GM12801 (cell line): Measurements from ENCODE around the gene SEC31A.

Experiments
- TF ChIP-seq, protein P1 (sequence below): IDR thresholded peaks from one replicate; pipeline ENCODE4 v1.5.1; 2011; ENCODE audit warnings: control low read depth; ENCODE audit not compliant: insufficient read length; ENCODE audit errors: extremely low read depth

Gene SEC31A

DNA sequence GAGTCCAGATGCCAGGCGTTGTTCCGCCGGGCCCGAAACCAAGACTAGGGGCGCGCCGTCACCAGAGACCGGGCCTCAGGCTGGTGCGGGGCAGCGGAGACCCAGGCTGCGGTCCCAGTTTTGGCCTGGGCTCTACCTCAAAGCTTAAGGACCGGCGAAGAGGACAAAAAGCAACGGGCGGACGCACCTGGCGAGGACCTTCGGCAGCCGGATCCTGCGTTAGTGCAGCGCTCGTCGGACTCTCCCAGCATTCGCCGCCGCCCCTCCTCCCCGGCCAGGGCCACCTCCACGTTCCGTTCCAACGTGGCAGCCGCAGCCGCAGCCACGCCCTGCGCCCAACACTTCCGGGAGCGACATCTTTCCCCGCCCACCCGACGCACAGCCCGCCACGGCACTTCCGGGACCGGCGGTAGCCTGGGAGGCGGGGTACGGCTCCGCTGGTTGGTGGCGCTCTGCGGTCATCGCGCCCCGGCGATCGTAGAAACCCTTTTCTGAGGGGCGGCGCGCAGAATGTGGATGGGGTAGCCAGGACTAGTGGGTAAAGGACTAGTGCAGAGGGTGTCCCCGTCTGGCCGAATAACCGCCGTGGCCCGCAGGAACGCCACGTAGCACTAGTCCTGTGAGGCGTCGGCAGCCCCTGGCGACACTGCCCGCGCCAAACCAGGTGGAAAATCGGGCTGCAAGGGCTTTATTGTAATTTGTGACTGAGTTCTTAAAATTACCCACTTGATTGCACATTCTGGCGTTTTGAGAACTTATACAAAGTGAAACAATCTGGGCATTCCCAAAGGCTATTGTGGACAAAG, at the start of gene SEC31A:
Gene SEC31A, minus strand, starts transcription at position 253 of the 806 bp plus-strand sequence. CDS start 9,217 bp downstream, outside the sequence.
- TF ChIP-seq, protein P1, sequence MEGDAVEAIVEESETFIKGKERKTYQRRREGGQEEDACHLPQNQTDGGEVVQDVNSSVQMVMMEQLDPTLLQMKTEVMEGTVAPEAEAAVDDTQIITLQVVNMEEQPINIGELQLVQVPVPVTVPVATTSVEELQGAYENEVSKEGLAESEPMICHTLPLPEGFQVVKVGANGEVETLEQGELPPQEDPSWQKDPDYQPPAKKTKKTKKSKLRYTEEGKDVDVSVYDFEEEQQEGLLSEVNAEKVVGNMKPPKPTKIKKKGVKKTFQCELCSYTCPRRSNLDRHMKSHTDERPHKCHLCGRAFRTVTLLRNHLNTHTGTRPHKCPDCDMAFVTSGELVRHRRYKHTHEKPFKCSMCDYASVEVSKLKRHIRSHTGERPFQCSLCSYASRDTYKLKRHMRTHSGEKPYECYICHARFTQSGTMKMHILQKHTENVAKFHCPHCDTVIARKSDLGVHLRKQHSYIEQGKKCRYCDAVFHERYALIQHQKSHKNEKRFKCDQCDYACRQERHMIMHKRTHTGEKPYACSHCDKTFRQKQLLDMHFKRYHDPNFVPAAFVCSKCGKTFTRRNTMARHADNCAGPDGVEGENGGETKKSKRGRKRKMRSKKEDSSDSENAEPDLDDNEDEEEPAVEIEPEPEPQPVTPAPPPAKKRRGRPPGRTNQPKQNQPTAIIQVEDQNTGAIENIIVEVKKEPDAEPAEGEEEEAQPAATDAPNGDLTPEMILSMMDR, result no peak

DNA sequence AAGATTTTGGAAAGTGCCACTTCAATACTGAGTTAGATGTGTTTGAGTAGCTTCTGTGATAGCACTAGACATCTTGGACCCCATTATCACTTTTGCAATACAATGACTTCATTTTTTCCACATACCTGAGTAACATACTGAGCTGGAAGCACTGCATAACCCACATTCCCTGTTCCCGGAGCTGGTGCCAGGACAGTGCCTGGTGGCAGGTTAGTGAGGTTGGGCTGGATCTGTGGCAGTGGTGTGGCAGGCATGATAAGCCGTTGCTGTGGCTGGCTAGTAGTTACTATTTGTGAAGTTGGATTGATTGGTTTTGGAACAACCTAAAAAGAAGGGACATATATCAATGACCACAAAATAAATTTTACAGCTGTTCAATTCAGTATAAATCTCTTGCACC, 48.5 kb upstream of the SEC31A start:
- TF ChIP-seq, protein P1, result no peak

- TF ChIP-seq, protein P1, result no peak
These were observed 43.5 kb upstream of the SEC31A start for GRCh38 chr4:82934441-82934840.

DNA sequence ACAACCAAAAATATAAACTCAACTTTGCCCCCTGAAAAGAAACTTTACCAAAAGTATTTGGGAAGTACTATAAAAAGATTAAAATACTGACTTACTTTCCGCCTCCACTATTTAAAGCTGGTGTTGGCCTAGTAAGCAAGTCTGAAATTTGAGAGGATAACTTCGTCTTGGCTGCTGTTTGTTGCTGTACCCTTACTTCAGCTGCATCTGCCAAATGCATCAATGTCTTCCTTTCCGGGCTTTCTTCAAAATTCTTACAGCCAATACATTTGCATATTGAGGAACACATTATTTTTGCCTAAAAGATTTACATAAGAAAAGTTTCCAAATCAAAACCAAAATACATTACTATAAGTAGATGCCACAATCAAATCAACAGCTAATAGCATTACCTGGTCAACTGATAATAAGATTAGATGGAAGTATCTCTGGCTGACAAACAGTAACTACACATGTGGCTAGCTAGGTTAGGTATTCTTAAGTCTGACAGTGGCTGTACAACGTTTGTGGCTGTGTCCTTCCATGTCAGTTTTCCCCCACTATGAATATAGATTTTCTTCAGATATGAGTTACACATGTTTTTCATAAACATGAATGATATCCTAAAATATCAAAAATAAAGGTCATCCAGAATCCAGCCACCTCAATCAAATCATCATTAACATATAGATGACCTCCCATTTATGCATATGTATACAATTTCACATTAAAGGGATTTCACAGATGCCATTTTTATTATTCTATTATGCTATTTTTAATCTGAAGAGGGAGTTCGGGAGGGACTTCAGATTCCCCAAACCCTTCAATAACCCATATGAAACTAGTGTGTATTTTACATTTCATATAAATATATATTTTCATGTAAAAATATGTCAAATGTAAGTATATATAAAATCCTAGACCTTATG, 40.1 kb upstream of the SEC31A start:
- TF ChIP-seq, protein P1, result no peak

DNA sequence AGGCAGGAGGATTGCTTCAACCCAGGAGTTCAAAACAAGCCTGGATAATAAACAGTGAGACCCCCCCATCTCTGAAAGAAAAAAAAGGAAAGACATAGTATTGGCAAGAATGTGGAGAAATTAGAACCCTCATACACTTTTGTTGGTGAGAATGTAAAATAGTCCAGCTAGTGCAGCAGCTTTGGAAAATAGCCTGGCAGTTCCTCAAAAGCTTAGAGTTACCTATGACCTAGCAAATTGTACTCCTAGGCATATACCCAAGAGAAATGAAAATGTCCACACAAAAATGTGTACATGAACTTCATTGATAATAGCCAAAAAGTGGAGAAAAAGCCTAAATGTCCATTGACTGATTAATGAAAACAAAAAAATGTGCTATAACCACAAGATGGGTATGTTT, 30.8 kb upstream of the SEC31A start:
- TF ChIP-seq, protein P1, result no peak

DNA sequence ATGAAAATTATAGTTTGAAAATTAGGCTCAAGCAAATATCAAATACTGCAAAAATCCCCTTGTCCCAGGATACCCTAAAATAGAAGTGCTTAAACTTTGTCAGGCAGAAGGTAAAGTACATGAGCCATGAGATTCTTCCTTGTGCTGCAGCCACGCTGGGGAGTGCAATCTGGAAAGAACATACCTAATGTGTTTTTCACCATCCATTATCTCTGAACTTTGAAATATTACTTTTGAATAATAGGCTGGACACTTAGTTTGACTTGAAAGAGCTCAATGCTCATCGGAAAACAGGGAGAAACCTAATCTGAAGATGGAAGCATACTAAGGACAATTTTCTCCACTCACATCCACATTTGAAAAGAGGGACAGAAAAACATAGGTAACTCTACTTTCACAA, 28.4 kb upstream of the SEC31A start:
- TF ChIP-seq, protein P1, result no peak

- TF ChIP-seq, protein P1, result no peak
These were observed 27.1 kb upstream of the SEC31A start for GRCh38 chr4:82918091-82918490.
